Occipital lobe (tissue), 3 donors: ENCODE data around the gene PACRG. TPM values are rescaled to one million over a fixed set of nuclear protein-coding genes. Genes with fewer than 3 reads are reported as not detected.

Experiments
- DNase-seq: peaks from one replicate; lab custom pipeline; 2025; lab: John Stamatoyannopoulos, UW
- small RNA-seq: library from RNA; depleted of rRNA; stranded (forward); fragments of <200 nt; gene quantifications from one replicate; pipeline ENCODE3, GENCODE V24; 2014
- total RNA-seq: library from RNA; depleted of rRNA; stranded (reverse); fragments of >200 nt; gene quantifications from one replicate; pipeline ENCODE4 v1.2.3, GENCODE V29; 2014

The PACRG gene
- total RNA-seq, 1 donor from 2014 or later = 6.7 TPM

GRCh38 chr6:163348789-163349680 lies 621.3 kb downstream of the PACRG start:
- peak; percentile 92 for DNase-seq

- DNase-seq = no peak
These were observed 621.9 kb downstream of the PACRG start for GRCh38 chr6:163349696-163350095.

- DNase-seq = no peak
These were observed 623.2 kb downstream of the PACRG start for GRCh38 chr6:163351013-163351412.

- no peak for DNase-seq
These were observed 624.4 kb downstream of the PACRG start for GRCh38 chr6:163352011-163352685.

- DNase-seq = no peak
These were observed 625.2 kb downstream of the PACRG start for GRCh38 chr6:163352966-163353365.

GRCh38 chr6:163354085-163354484 lies 626.3 kb downstream of the PACRG start:
- DNase-seq = no peak

- peak; percentile 59 for DNase-seq
These were observed 627.1 kb downstream of the PACRG start for GRCh38 chr6:163354761-163355425.

- peak; percentile 44 for DNase-seq
These were observed 627.7 kb downstream of the PACRG start for GRCh38 chr6:163355426-163355991.

- DNase-seq = peak; percentile 71
These were observed 628.5 kb downstream of the PACRG start for GRCh38 chr6:163356324-163356723.

GRCh38 chr6:163356743-163357142 lies 629.0 kb downstream of the PACRG start:
- no peak for DNase-seq

- DNase-seq = no peak
These were observed 636.9 kb downstream of the PACRG start for GRCh38 chr6:163364641-163365040.

Small RNA genes within 50 kb of the gene (small RNA-seq; reads per million reads assigned to genes)
- gene AL031121.1 (not detected), gene AL590286.1 (not detected)

Other genes starting within 250 kb of the PACRG start
- 5.9 TPM for gene PRKN, start 208 bp upstream of the PACRG start, total RNA-seq